Islet of Langerhans (tissue), 1 donor: ENCODE data around the gene LARP1.
"Not testable (repeated sequence)": the region's sequence is repeated elsewhere in the genome, so short reads cannot be mapped to it uniquely, and the experiment has no call there.

Experiments used
- FAIRE-seq: peaks from one replicate; lab custom pipeline; 2011; peaks lifted over from hg19 to GRCh38; lab: Jason Lieb, UNC

LARP1 gene

GRCh38 chr5:154735362-154735761 lies 19.8 kb upstream of the LARP1 start:
- FAIRE-seq, result not testable (repeated sequence)

GRCh38 chr5:154736372-154736771 lies 18.8 kb upstream of the LARP1 start:
- not testable (repeated sequence) for FAIRE-seq

GRCh38 chr5:154737667-154738320 lies 17.4 kb upstream of the LARP1 start:
- no peak for FAIRE-seq

GRCh38 chr5:154740483-154740882 lies 14.7 kb upstream of the LARP1 start:
- no peak for FAIRE-seq

- FAIRE-seq, result no peak
Measured at GRCh38 chr5:154740957-154741356, 14.2 kb upstream of the LARP1 start.

GRCh38 chr5:154741415-154741814 lies 13.8 kb upstream of the LARP1 start:
- no peak for FAIRE-seq

GRCh38 chr5:154743812-154744211 lies 11.4 kb upstream of the LARP1 start:
- no peak for FAIRE-seq

- FAIRE-seq, result no peak
Measured at GRCh38 chr5:154745349-154745748, 9.8 kb upstream of the LARP1 start.

GRCh38 chr5:154749491-154749890 lies 5.7 kb upstream of the LARP1 start:
- FAIRE-seq, result no peak

GRCh38 chr5:154750641-154751040 lies 4.5 kb upstream of the LARP1 start:
- not testable (repeated sequence) for FAIRE-seq

- FAIRE-seq, result no peak
Measured at GRCh38 chr5:154751854-154752253, 3.3 kb upstream of the LARP1 start.

- no peak for FAIRE-seq
Measured at GRCh38 chr5:154753792-154754191, 1.4 kb upstream of the LARP1 start.

- FAIRE-seq, result no peak
Measured at GRCh38 chr5:154754460-154755360, 467 bp upstream of the LARP1 start.

- FAIRE-seq, result no peak
Measured at GRCh38 chr5:154756009-154756867, 1.1 kb downstream of the LARP1 start.

GRCh38 chr5:154756868-154757813 lies 2.0 kb downstream of the LARP1 start:
- no peak for FAIRE-seq

GRCh38 chr5:154757814-154758406 lies 2.7 kb downstream of the LARP1 start:
- FAIRE-seq, result peak; percentile 69

GRCh38 chr5:154758493-154758892 lies 3.3 kb downstream of the LARP1 start:
- FAIRE-seq, result no peak

GRCh38 chr5:154758977-154759376 lies 3.8 kb downstream of the LARP1 start:
- FAIRE-seq, result no peak

- FAIRE-seq, result not testable (repeated sequence)
Measured at GRCh38 chr5:154759868-154760267, 4.7 kb downstream of the LARP1 start.

- FAIRE-seq, result no peak
Measured at GRCh38 chr5:154761046-154761736, 6.0 kb downstream of the LARP1 start.
